K562 (cell line): ENCODE results near the gene GMIP. TPM values are rescaled to one million over a fixed set of nuclear protein-coding genes. Genes with fewer than 3 reads are reported as not detected.
A peak's percentile ranks its signal among the peaks of the same experiment; 100 is the strongest.

Experiments
- ATAC-seq: fragments of 200-7000 bp; cut with Tn5 transposase; 3 replicates; pipeline ENCODE4 v1.9.1; 2020; ENCODE audit warnings: moderate library complexity
- BruUV-seq: library from RNA; stranded (reverse); fragments of 400-500 nt; replicated peaks from 2 replicates; lab custom pipeline; 2021; lab: Mats Ljungman, UMichigan
- CTCF ChIA-PET: fragments of 300-600 bp; formaldehyde crosslinking; extraction: SDS; loops from one replicate; lab custom pipeline; 2021; ENCODE audit warnings: low intra/inter-chr PET ratio; lab: Yijun Ruan, JAX
- POLR2A ChIA-PET: fragments of 300-600, 350-650 bp; sonication (Branson Sonifier 250); formaldehyde crosslinking; extraction: SDS; loops from one replicate; lab custom pipeline; 2021; ENCODE audit warnings: antibody characterized with exemption, inconsistent platforms; lab: Yijun Ruan, JAX
- DNase-seq, 4 experiments: peaks; one replicate each; pipeline versions ENCODE4 v3.0.0 to v3.0.0-alpha.2; 2011 to 2018; ENCODE audit warnings: low spot score in 3 of 4, mixed read lengths in 3 of 4; ENCODE audit errors: extremely low read depth in 1 of 4
- FAIRE-seq: peaks from 2 replicates; lab custom pipeline; 2011; peaks lifted over from hg19 to GRCh38; lab: Jason Lieb, UNC
- H2AFZ ChIP-seq: 2 replicates; pipeline ENCODE4 v1.6.0; 2011; ENCODE audit warnings: low read depth, low read length, control low read depth, inconsistent platforms
- H3K27ac ChIP-seq: fragments of 200-600 bp; 3 replicates; pipeline ENCODE4 v1.8.0; 2011; ENCODE audit warnings: low read depth, mild to moderate bottlenecking, control low read depth, inconsistent platforms, low read length, moderate library complexity, mixed read lengths; ENCODE audit errors: extremely low read depth
- H3K27me3 ChIP-seq, 2 experiments: fragments of 300-600 bp in 1 of 2; 2 replicates in 1 of 2; 3 replicates in 1 of 2; pipeline versions ENCODE4 v1.6.0 to v1.8.0; 2011; ENCODE audit warnings: inconsistent platforms in 2 of 2, low read length in 2 of 2, mild to moderate bottlenecking in 1 of 2, mixed read lengths in 1 of 2, moderate library complexity in 1 of 2; ENCODE audit not compliant: control insufficient read depth in 2 of 2, insufficient read depth in 2 of 2
- H3K36me3 ChIP-seq: fragments of 300-600 bp; 3 replicates; pipeline ENCODE4 v1.8.0; 2011; ENCODE audit warnings: mild to moderate bottlenecking, low read length, inconsistent platforms; ENCODE audit not compliant: control insufficient read depth, insufficient read depth
- H3K4me1 ChIP-seq, 2 experiments: fragments of 200-600 bp in 1 of 2; replicated peaks in 1 of 2; 2 replicates in 1 of 2; 3 replicates in 1 of 2; pipeline versions ENCODE4 v1.5.1 to v1.8.0; 2011; ENCODE audit warnings: inconsistent platforms in 2 of 2, low read length in 2 of 2, mild to moderate bottlenecking in 1 of 2, mixed read lengths in 1 of 2, moderate library complexity in 1 of 2; ENCODE audit not compliant: control insufficient read depth in 2 of 2, insufficient read depth in 2 of 2
- H3K4me2 ChIP-seq: 2 replicates; pipeline ENCODE4 v1.6.1; 2011; ENCODE audit warnings: low read length, control low read depth, inconsistent platforms, mixed read lengths; ENCODE audit not compliant: insufficient read depth
- H3K4me3 ChIP-seq: fragments of 200-600 bp; sonication (generic), shearing (Covaris generic); 2 replicates; pipeline ENCODE4 v1.5.1; 2016; ENCODE audit warnings: control low read depth, inconsistent platforms
- H3K79me2 ChIP-seq: fragments of 200-600 bp; 3 replicates; pipeline ENCODE4 v1.8.0; 2011; ENCODE audit warnings: low read length, inconsistent platforms; ENCODE audit not compliant: control insufficient read depth, insufficient read depth
- H3K9ac ChIP-seq, 2 experiments: 2 replicates each; pipeline versions ENCODE4 v1.6.0 to v1.6.1; 2011; ENCODE audit warnings: low read depth in 2 of 2, low read length in 2 of 2, control low read depth in 1 of 2, inconsistent platforms in 1 of 2, mild to moderate bottlenecking in 1 of 2, mixed read lengths in 1 of 2; ENCODE audit not compliant: insufficient read depth in 1 of 2
- H3K9me1 ChIP-seq: one replicate; pipeline ENCODE4 v1.6.0; 2011; ENCODE audit warnings: inconsistent platforms, mild to moderate bottlenecking, low read length, moderate library complexity; ENCODE audit not compliant: control insufficient read depth, insufficient read depth
- H3K9me3 ChIP-seq: replicated peaks from 2 replicates; pipeline ENCODE4 v1.5.1; 2011; ENCODE audit warnings: low read depth, low read length, inconsistent platforms; ENCODE audit not compliant: control insufficient read depth, insufficient read depth
- H4K20me1 ChIP-seq: replicated peaks from 2 replicates; pipeline ENCODE4 v1.6.1; 2011; ENCODE audit warnings: low read length, inconsistent platforms, mixed read lengths; ENCODE audit not compliant: control insufficient read depth, insufficient read depth
- GATAD2B ChIP-seq: fragments of 450-650 bp; IDR thresholded peaks from 2 replicates; pipeline ENCODE4 v1.6.1; 2017; ENCODE audit warnings: mild to moderate bottlenecking, borderline replicate concordance
- MTA2 ChIP-seq: fragments of 450-650 bp; IDR thresholded peaks from 2 replicates; pipeline ENCODE4 v1.6.1; 2016; ENCODE audit warnings: low read depth
- NR2C1 ChIP-seq, 2 experiments: fragments of 450-650 bp; IDR thresholded peaks; 2 replicates each; pipeline ENCODE4 v1.6.1; 2017; ENCODE audit warnings: mild to moderate bottlenecking in 2 of 2, antibody characterized with exemption in 1 of 2, inconsistent platforms in 1 of 2, missing compliant biosample characterization in 1 of 2, missing genetic modification characterization in 1 of 2
- NR2C2 ChIP-seq, 2 experiments: fragments of 200-800 bp in 1 of 2; sonication (Bioruptor generic) in 1 of 2; sonication (generic) in 1 of 2; formaldehyde crosslinking in 1 of 2; IDR thresholded peaks; 2 replicates each; pipeline versions ENCODE4 v1.6.1 to v1.8.0; 2016 to 2022; ENCODE audit warnings: mild to moderate bottlenecking in 1 of 2, missing compliant biosample characterization in 1 of 2, missing genetic modification characterization in 1 of 2, missing genetic modification reagents in 1 of 2
- ZNF740 ChIP-seq, 3 experiments: fragments of 200-800 bp in 1 of 3; sonication (Bioruptor generic) in 1 of 3; sonication (generic) in 1 of 3; formaldehyde crosslinking in 1 of 3; IDR thresholded peaks; 2 replicates each; pipeline versions ENCODE4 v1.6.1 to v1.8.0; 2016 to 2022; ENCODE audit warnings: mild to moderate bottlenecking in 2 of 3, missing compliant biosample characterization in 2 of 3, missing genetic modification characterization in 2 of 3, missing genetic modification reagents in 1 of 3
- WGBS: fragments of 100-300 bp; shearing (Covaris generic); methylation state at CpG from one replicate; pipeline ENCODE4 v1.1.6; 2016; ENCODE audit warnings: low coverage, mixed read lengths; ENCODE audit not compliant: insufficient coverage; ENCODE audit errors: missing lambda C conversion rate; 5-methylcytosine and 5-hydroxymethylcytosine counted together
- in situ Hi-C: fragments of 300-500 bp; cut with MboI; formaldehyde crosslinking; loops from 4 replicates; pipeline ENCODE4 v1.15.0; 2018; ENCODE audit warnings: inconsistent platforms, mixed read lengths
- intact Hi-C: fragments of 100-400 bp; cut with micrococcal nuclease; formaldehyde crosslinking; loops from 2 replicates; pipeline ENCODE4 v1.14.2; 2022
- polyA plus RNA-seq, 8 experiments: library from polyadenylated mRNA; depleted of rRNA in 4 of 8; stranded (reverse) in 5 of 8; unstranded in 3 of 8; fragments of >200 nt; fragmentation: Nextera tagmentation in 2 of 8; fragmentation: Illumina TruSeq in 1 of 8; extraction: Ambion mirVana in 2 of 8; extraction: Trizol in 1 of 8; gene quantifications; 2 replicates each; pipeline versions ENCODE4 v1.2.1 to v1.2.3, GENCODE V29; 2011 to 2014; ENCODE audit warnings: inconsistent platforms in 1 of 8, missing spikeins in 1 of 8
- total RNA-seq, 7 experiments: library from RNA; depleted of rRNA in 6 of 7; stranded (reverse); fragments of >200 nt in 6 of 7; fragmentation: Illumina TruSeq in 2 of 7; extraction: Trizol in 2 of 7; gene quantifications; 2 replicates each; pipeline versions ENCODE4 v1.2.1 to v1.2.3, GENCODE V29; 2011 to 2021; ENCODE audit warnings: low replicate concordance in 1 of 7

Gene GMIP
- total and polyA plus RNA-seq, 9 of the 15 experiments (the other 6 are each of a cell fraction or from before 2014, with no cell fraction given) = 0.14 to 15.8 (median 3.2) TPM

GRCh38 chr19:19633711-19634515 lies 9.5 kb downstream of the GMIP start:
- CTCF ChIA-PET = no interaction called here
- H3K4me1 ChIP-seq = peaks cover 0 to 20% of the 10 kb centered on the region in 2 experiments; a peak in 2 of 5 replicates
- in situ Hi-C loops (loop anchor here (25.0 kb wide), 1 partner anchor 97 kb away; the partner anchor contains the start of genes CILP2 and YJEFN3), intact Hi-C loops (no loop called here)
- H3K27ac ChIP-seq = no peak overlapping the region
- DNase-seq (peak in 1 of 4 experiments; percentile 14), ATAC-seq (no peak), FAIRE-seq (no peak)
- no peak overlapping the region for H2AFZ ChIP-seq
- H3K36me3 ChIP-seq = peaks cover 39% of the 10 kb centered on the region; the same call in 2 of the 3 replicates
- no TSS peak for BruUV-seq
- no peaks in the 10 kb centered on the region for H3K9me1 ChIP-seq
- no peaks in the 10 kb centered on the region for H3K9me3 ChIP-seq
- H3K27me3 ChIP-seq = no peaks in the 10 kb centered on the region
- no peak overlapping the region for H3K4me3 ChIP-seq
- POLR2A ChIA-PET = interaction anchor here (0.6 to 1.2 kb wide), 3 partner anchors 9 to 174 kb away, joined by 3 to 4 read pairs (median 3); no protein-coding TSS in a partner anchor
- TF ChIP-seq GATAD2B (no peak), NR2C1 (IDR thresholded peaks at IDR 0.05) (peak; percentile 98), NR2C1 (tag; IDR thresholded peaks at IDR 0.05) (peak; percentile 97), ZNF740 (CRISPR knock-in tag; IDR thresholded peaks at IDR 0.05) (no peak), ZNF740 (tag; IDR thresholded peaks at IDR 0.05) (no peak), MTA2 (peak; percentile 31; the same call in 1 of the 2 replicates), NR2C2 (CRISPR knock-in tag; IDR thresholded peaks at IDR 0.05) (peak; percentile 96), NR2C2 (tag; IDR thresholded peaks at IDR 0.05) (peak; percentile 95)
- no peaks in the 10 kb centered on the region for H4K20me1 ChIP-seq
- no peak overlapping the region for H3K9ac ChIP-seq
- WGBS = 90% methylated on average over 15 of the region's 22 CpGs
- H3K4me2 ChIP-seq = no peak overlapping the region
- no peaks in the 10 kb centered on the region for H3K79me2 ChIP-seq
